Stimulated activated CD4-positive, alpha-beta T cell treated with anti-CD3 and anti-CD28 coated beads, Interleukin-1b, Interleukin-23, amount 100 ng/mL, for 24 hours (primary cell): ENCODE results near the gene DNAJC11.
"Not testable (repeated sequence)": the region's sequence is repeated elsewhere in the genome, so short reads cannot be mapped to it uniquely, and the experiment has no call there.

Experiments
- DNase-seq, 4 experiments: peaks; one replicate each; pipeline ENCODE4 v3.0.0-alpha.2; 2020; ENCODE audit warnings: low read depth in 4 of 4, low spot score in 1 of 4

The DNAJC11 gene

DNA sequence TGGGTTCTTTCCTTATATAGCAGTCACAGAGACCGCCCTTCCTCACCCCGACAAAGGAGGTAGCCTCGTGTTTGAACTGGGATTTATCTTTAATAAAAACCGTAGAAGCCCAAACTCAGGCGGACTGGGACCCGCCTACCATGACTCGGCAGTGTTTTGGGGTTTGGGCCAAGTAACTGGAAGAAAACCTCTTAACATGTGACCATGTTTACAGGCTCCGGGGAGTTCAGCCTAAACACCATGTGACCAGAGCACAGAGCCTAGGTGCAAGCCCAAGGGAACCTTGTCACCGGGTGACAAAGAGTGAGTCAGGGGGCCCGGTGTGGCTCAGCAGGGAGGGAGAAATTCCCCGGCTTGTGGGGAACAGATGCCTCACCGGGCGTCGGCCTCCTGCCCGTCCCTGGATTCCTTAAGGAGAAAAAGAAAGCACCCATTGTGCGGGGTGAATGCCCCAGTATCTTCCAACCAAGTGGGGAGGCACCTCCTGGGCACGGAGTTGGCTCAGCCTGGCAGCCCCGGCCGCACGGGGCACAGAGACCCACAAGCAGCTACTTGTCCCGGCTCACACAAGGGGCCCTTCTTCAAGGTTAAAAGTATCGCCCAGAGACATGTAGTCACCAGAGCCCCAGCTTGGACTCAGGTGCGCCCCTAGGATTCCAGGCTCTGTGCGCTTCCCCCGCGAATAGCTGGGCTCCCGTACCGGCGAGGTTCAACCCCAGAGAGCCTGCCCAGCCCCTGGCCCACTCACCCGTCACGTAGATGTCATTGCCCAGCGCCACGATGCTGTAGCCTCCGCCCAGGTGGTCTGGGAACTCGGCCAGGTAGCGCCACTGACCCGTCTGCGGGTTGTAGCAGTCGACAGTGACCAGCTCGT, 100.3 kb downstream of the DNAJC11 start:
- peak in 3 of 4 experiments; percentile 53 to 83 (median 77) for DNase-seq

DNA sequence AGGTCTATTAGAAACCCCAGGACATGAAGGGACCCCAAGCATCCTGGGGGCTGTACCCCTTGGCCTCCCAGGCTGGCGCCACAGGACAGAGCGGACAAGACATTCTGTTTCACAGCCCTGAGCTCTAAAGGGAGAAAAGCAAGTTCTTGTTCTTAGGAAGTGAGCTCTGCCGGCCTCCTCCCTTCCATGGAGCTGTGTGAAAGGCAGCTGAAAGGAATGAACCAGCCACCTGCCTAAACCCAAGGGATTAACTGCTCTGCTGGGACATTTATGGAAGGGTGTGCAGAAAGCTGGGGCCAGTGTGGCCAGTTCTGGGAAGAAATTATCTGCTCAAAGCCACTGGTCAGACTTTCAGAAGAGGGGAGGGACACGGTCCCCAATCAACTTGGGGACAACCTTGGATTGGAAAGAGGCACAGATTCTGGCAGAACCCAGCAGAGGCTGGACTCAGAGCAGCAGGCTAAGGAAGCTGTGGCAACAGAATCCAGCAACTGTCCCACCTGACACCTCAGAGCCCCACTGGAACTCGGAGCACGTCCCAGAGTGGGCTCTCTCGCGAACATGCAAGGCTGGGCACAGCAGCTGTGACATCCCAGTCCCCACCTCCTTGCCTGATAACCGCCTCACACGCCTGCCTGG, 101.1 kb downstream of the DNAJC11 start:
- no peak for DNase-seq

DNA sequence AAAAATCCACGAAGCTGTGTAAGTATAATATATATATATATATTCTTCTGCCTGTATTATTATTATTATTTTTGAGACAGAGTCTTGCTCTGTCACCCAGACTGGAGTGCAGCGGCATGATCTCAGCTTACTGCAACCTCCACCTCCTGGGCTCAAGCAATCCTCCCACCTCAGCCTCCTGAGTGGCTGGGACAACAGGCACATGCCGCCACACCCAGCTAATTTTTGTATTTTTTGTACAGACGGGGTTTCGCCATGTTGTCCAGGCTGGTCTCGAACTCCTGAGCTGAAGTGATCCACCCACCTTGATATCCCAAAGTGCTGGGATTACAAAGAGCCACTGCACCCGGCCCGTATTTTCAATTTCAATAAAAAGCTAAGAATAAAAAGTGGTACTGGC, 101.6 kb downstream of the DNAJC11 start:
- DNase-seq = not testable (repeated sequence)

DNA sequence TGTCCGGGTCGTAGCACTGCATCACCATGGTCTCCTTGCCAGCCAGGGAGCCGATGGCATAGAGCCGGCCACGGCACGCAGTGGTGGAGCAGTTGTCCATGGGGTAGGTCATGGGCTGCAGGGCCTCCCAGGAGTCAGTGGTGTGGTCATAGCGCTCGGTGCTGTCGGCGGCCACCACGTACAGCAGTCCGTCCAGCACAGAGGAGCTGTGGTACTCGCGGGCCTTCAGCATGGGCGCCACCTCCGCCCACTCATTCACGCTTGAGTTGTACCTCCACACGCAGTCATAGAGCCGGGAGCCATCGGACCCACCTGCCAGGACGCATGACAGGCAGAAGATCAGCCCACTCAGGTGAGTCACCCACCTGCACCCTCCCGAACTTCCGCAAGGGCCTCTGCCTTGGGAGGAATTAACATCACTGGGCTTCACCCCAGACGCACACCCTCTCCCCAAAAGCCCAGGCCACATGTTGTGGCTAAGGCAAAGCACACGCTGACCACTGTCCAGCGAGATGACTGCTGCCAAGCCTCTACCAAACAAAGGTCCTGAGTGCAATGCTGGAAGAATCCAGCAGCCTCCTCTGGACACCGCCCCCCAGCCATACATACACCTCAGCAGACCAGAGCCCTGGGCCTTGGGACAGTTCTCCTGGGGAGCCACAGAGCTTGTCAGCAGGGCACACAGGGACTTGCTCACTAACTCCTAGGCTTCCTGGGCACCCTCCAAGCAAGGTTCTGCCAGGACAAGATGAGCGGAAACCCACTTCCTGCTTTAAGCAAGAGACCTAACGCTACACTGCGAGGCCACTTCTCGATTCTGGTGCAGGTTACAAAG, 102.3 kb downstream of the DNAJC11 start:
- DNase-seq = no peak

DNA sequence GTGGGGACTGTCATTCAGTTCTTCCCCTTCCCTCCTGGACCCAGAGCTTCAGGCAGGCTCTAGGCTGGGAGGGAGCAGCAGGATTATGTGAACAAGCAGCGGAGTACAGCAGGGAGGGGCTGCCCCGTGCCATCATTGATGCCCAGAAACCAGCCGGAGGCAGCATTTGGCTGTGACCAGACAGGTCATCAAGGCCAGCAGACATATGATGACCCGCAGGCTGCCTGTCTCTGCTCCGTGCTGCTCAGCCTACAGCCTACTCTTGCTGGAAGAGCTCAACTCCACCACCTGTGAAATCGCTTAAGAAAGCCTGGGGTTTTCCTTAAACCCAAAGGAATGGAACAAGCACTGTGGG, 103.9 kb downstream of the DNAJC11 start:
- DNase-seq = no peak

DNA sequence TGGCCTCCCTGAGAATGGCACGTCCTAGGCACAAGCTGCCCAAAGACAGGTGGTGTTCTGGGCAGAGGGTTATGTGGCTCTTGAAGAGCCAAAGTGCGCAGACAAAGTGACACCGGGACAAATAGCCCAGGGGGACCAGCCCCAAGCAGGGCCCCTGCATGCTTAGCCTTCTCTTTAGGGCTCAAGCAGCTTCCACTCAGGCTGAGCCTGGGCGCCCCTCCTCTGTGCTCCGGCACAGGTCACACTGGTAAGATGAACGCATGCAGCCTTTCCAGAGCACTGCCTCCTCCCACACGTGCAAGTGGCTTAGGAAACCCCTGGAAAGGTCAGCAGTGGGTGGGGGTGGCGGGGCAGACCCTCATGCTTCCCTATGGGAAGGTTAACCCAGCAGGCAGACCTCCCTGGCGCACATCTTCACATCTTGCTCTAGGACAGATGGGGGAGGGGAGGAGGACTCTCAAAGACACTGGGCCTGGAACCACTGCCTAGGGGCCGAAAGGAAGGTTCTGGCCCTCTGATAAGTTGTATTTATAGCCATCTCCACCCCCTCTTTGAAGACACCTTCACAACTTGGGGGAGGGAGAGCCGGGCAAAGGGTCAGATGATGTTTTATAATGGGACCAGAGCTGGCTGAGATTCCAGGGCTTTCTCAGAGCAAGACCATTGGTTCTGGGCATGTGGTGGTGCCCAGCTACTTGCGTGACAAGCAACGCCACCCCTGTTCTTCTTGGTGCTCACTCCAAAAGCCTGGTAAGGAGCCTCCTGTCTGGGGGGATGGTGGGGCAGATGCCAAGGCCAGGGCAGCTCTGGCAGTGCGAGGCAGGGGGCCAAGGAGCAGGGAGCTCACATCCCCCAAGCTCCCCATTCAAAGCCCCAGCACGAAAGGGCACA, 104.5 kb downstream of the DNAJC11 start:
- no peak for DNase-seq

DNA sequence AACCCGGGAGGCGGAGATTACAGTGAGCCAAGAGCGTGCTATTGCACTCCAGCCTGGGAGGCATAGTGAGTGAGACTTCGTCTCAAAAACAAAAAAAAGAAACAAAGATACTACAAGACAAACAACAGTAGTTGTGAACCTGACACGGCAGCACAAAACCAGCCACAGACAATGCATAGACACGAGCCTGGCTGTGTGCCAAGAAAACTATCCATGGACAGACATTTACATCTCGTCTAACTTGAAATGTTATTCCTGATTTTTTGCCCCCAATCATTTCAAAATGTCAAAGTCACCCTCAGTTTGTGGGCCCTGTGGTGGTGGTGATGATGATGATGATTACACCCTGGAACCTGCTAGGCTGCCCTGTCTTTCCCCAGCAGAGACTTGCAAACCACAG, 105.3 kb downstream of the DNAJC11 start:
- no peak for DNase-seq

DNA sequence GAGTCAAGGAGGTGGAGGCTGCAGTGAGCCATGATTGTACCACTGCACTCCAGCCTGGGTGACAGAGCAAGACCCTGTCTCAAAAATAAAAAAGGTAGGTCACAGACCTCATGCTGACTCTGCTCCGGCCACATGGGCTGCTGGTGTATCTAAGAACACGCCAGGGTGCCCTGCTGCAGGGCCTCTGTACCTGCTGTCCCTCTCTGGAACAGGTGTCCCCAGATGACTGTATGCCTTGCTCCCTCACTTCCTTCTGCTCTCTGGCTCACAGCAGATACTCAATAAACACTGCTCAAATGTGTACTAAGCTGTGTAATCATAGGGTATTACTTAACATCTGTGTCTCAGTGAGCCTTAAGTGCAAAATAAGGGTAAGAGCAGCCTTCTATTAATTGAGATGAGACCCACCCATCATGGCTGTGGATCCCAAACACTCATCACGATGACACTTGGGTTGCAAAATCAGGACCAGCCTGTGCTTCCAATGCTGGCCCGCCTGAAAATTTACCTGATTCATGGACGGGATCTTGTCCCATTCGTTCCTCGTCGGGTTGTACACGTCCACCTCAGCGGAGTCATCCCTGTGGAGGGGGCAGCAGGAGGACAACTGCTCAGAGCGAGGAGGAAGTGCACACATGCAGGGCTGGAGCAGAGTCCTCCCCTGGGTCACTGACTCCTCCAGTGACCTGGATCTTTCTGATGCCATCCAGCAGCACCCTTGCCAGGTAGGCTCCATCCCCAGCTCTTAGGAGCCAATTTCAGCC, 106.5 kb downstream of the DNAJC11 start:
- no peak for DNase-seq

DNA sequence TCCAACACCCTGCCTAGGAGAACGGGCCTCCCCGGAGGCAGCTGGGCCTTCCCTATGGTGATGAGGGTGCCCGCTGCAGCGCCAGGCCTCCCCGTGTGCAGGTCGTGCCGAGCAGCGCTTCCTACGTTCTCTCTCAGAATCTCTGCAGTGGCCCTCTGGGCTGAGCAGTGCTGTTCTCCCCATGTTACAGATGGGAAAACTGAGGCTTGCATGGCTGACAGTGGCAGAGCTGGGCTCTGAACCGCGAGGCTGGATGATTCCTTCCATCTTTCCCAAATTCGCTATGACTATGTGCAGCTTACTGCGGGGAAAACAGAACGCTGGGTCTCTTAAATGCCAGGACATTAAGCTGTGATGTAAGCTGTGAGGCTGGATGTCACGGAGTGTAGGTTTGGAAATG, 107.8 kb downstream of the DNAJC11 start:
- no peak for DNase-seq

DNA sequence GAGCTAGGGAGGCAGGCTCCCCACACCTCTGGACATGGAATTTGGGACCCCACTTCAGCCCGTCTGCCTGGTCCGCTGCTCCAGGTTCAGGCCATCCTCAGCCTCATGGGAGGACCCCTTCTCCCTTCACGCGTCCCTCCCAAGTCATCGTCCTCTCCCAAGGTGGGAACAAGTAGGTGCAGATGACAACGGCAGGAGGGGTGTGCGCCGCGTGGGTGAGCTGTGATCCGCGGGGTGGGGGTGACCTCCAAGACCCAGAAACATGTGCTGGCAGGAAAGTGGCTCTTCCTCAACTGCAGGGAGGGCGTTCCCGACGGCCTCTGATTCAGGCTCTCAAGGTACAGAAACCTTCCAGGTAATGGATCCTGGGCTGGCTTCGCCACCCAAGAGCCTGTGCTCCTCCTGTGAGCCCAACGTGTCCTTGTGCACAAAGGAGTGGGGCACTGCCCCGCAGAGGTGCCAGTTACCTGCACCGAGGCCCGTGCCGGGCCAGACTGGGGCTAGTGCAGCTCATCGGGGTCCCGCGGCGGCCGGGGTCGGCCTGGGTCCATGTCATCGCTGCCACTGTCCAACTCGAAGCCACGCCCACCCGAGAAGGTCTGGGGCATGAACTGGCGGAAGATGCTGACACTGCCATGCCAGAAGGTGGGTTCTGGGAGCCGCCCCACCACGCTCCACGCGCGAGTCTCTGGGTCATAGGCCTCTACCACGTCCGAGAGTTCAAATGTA, 108.6 kb downstream of the DNAJC11 start:
- no peak for DNase-seq

DNA sequence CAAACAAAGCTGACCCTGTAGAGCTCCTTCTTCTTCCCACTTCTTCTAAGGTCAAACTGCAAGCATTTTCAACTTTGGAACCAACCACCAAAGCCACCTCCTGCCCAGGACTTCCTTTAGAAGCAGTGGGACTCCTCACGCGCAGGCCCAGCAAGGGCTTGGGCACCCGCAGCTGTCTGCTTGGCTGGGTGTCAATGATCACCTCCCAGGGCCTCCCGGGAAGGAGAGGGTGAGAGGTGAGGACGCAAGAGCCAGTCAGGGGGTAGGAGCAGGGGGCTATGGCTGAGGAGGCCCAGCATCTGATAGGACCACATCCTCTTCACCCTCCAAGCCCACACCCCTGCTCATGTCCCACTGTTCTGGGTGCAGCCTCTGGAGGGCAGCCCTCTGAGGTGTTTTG, 109.2 kb downstream of the DNAJC11 start:
- DNase-seq = no peak

DNA sequence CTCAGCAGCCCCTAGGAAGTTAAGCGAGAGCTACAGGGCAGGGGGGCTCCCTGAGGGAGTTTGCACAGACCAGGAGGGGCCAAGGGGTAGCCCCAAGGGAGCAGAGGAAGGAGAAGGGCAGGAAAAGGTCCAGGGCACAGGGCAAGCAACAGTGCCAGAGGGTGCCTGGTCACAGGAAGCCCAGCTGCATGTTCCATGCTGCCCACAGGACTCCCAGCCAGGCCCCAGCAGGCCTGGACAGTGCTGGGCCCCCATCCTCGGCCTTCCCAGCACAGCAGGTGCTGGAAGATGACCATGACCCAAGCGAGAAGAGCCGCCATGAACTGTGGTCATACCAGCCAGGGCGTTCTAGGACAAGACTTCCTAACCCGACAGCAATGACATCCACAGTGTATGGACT, 110.0 kb downstream of the DNAJC11 start:
- no peak for DNase-seq

DNA sequence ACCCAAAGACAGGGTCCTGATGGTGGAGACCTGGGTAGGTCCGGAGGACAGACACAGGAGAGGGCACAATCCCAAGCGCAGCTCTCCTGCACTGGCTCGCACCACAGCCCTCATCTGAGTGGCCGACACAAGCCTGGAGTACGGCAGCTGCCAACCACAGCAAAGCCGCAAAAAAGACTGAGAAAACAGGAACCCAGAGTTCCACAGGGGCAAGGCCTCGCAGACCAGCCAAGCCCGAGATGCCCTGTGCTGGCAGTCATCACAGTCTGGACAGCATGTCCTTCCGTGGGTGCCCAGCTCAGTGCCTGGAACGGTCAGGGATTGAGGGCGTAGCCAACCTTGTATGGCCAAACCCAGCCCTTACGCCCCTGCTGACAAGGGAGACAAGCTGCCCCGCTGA, 110.4 kb downstream of the DNAJC11 start:
- no peak for DNase-seq

DNA sequence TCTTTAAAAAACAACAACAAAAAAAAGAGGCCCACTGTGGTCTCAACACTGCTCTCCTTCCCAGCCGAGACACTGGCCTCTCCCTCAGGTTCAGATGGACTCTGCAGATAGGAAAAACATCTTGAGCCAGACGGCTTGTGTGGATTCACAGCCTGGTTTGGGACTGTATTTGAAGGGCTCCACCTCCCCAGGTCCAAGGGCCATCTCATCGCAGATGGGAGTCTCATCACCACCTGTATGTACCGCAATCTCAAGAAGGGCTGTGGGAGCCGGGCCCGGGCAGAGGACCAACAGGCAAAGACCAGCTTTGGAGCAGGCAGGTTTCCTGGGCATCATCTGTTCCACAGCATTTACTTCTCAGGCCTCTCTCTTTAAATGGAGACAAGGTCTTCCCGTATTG, 111.6 kb downstream of the DNAJC11 start:
- no peak for DNase-seq

DNA sequence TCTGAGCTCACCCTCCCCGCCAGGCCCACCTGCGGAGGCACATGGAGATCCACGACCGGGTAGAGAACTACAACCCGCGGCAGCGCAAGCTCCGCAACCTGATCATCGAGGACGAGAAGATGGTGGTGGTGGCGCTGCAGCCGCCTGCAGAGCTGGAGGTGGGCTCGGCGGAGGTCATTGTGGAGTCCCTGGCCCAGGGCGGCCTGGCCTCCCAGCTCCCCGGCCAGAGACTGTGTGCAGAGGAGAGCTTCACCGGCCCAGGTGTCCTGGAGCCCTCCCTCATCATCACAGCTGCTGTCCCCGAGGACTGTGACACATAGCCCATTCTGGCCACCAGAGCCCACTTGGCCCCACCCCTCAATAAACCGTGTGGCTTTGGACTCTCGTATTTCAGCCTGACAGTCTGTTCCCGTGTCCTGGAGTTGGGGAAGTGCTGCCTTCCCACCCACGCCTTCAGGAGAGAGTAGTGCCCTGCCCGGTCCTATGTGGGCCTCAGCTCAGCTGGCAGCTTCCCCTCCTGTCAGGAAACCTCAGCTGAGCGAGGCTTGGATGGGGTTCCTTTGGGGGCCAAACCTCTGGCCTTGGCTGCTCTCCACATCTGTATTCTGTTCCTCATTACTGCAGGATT, 112.6 kb downstream of the DNAJC11 start:
- no peak for DNase-seq

DNA sequence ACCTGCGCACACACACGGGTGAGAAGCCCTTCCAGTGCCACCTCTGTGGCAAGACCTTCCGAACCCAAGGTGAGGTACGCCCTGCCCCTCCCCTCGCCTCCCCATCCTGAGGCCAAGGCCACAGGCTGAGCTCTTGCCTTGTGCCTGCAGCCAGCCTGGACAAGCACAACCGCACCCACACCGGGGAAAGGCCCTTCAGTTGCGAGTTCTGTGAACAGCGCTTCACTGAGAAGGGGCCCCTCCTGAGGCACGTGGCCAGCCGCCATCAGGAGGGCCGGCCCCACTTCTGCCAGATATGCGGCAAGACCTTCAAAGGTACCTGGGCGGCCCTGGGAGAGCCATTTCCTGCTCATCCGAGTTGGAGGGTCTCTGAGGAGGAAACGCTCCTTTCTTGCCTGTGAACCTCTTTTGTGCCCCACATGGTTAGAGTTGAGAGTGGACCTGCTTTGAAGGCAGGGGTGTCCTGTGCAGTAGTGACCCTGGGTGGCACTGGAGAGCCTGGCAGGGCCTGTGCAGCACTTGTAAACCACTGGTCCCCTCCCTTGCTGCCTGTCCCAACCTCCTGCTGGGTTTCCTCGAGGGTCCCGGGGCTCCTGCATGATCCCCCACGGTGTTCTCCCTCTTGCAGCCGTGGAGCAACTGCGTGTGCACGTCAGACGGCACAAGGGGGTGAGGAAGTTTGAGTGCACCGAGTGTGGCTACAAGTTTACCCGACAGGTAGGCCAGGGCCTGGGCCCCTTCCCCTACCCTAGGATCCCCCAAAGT, 113.3 kb downstream of the DNAJC11 start:
- DNase-seq = no peak

DNA sequence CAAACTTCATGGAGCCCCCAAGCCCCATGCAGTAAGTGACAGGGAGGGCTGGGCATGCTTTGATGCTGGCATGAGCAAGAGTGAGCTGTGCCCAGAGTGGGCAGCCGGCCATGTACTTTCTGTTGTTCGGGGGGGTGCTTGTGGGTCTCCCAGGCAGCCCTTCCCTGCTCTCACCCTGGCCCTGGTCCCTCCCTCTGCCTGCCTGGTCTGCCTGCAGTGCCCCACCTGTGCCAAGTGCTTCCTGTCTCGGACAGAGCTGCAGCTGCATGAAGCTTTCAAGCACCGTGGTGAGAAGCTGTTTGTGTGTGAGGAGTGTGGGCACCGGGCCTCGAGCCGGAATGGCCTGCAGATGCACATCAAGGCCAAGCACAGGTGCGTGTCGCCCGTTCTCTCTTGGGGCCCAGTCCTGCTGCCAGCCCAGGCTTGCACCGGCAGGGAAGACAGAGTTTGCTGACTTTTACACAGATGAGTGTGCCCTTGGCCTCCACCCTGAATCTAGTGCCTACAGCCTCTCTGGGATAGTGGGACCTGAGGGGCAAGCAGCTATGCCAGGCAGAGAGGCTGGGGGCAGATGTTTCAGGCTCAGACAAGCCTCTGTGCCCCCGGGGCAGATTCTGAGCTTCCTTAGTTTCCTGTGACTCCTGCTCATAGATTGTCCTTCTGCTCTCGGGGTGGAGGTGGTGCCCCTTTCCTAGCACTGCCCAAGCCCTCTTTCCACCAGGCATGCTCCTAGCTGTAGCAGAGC, 114.2 kb downstream of the DNAJC11 start:
- no peak for DNase-seq

DNA sequence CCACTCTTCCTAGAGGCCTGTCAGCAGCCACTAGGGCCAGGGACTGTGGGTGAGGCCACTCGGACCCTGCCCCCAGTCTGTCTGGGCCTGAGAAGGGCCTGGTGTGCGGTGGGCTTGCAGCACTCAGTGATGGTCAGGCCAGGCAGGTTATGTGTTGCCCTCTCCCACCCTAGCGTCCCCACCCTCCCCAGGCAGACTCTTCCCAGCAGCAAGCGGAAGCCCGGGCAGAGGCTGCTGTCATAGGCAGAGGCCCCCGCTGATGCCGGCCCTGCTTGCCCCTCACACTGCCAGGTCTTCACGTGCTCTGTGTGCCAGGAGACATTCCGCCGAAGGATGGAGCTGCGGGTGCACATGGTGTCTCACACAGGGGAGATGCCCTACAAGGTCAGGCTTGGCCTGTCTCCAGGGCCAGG, 115.2 kb downstream of the DNAJC11 start:
- DNase-seq = no peak
